HepG2 (cell line): ENCODE results near the gene HSP90AB1. TPM values are rescaled to one million over a fixed set of nuclear protein-coding genes. Genes with fewer than 3 reads are reported as not detected.

Source experiments
- HES4 ChIP-seq: sonication (generic); formaldehyde crosslinking; IDR thresholded peaks from 2 replicates; pipeline ENCODE4 v1.9.0; 2021; ENCODE audit warnings: mild to moderate bottlenecking, missing genetic modification reagents, borderline replicate concordance
- NPAS2 ChIP-seq: sonication (generic); formaldehyde crosslinking; IDR thresholded peaks from 2 replicates; pipeline ENCODE4 v1.8.0; 2022; ENCODE audit warnings: mild to moderate bottlenecking, missing genetic modification reagents, borderline replicate concordance
- PATZ1 ChIP-seq: sonication (generic); formaldehyde crosslinking; IDR thresholded peaks from 2 replicates; pipeline ENCODE4 v1.4.0; 2020; ENCODE audit warnings: missing genetic modification reagents
- SMARCC2 ChIP-seq: fragments of 450-650 bp; IDR thresholded peaks from 2 replicates; pipeline ENCODE4 v1.6.1; 2017; ENCODE audit warnings: antibody characterized with exemption, mild to moderate bottlenecking
- TFE3 ChIP-seq: IDR thresholded peaks from 2 replicates; pipeline ENCODE4 v1.6.1; 2016
- ZBTB10 ChIP-seq: sonication (generic); formaldehyde crosslinking; IDR thresholded peaks from 2 replicates; pipeline ENCODE4 v1.4.0; 2020; ENCODE audit warnings: missing genetic modification reagents, borderline replicate concordance
- ZBTB39 ChIP-seq: sonication (generic); formaldehyde crosslinking; IDR thresholded peaks from 2 replicates; pipeline ENCODE4 v1.5.0; 2020; ENCODE audit warnings: missing genetic modification reagents
- ZMYM2 ChIP-seq: sonication (generic); formaldehyde crosslinking; IDR thresholded peaks from 2 replicates; pipeline ENCODE4 v1.8.0; 2022; ENCODE audit warnings: mild to moderate bottlenecking, missing genetic modification reagents
- ZNF34 ChIP-seq: sonication (generic); formaldehyde crosslinking; IDR thresholded peaks from 2 replicates; pipeline ENCODE4 v1.4.0; 2020; ENCODE audit warnings: mild to moderate bottlenecking, missing genetic modification reagents, borderline replicate concordance
- ZNF563 ChIP-seq: sonication (generic); formaldehyde crosslinking; IDR thresholded peaks from 2 replicates; pipeline ENCODE4 v1.8.0; 2022; ENCODE audit warnings: mild to moderate bottlenecking, moderate library complexity, missing genetic modification reagents
- polyA plus RNA-seq, 8 experiments: library from polyadenylated mRNA; depleted of rRNA in 3 of 8; stranded (reverse) in 7 of 8; unstranded in 1 of 8; fragments of >200 nt; fragmentation: Illumina TruSeq in 4 of 8; extraction: Trizol in 4 of 8; gene quantifications; 2 replicates each; pipeline versions ENCODE4 v1.2.1 to v1.2.3, GENCODE V29; 2011 to 2016; ENCODE audit warnings: low read depth in 4 of 8, missing spikeins in 1 of 8, mixed read lengths in 1 of 8; ENCODE audit not compliant: insufficient read depth in 1 of 8
- total RNA-seq, 5 experiments: library from RNA; depleted of rRNA; stranded (reverse); fragments of >200 nt; fragmentation: Illumina TruSeq; extraction: Trizol; gene quantifications; 2 replicates each; pipeline ENCODE4 v1.2.3, GENCODE V29; 2016; ENCODE audit warnings: low read depth in 1 of 5

HSP90AB1 gene
- total and polyA plus RNA-seq, 2 of the 13 experiments (the other 11 are each of a cell fraction or from before 2014, with no cell fraction given): 1,325 to 1,472 TPM

GRCh38 chr6:44216677-44217331 is 30.1 kb upstream of the HSP90AB1 start, which contains the start of gene MYMX (continued):
- TF ChIP-seq ZBTB39 (CRISPR knock-in tag) (no peak), NPAS2 (CRISPR knock-in tag) (no peak), HES4 (no peak), ZBTB10 (CRISPR knock-in tag) (no peak), TFE3 (no peak), ZMYM2 (no peak), PATZ1 (CRISPR knock-in tag) (0 out of 2 replicates have a peak, but pooled peaks have one; percentile 29), ZNF34 (CRISPR knock-in tag) (no peak), SMARCC2 (no peak), ZNF563 (CRISPR knock-in tag) (0 out of 2 replicates have a peak, but pooled peaks have one; percentile 39)
